ENCODE measurements around the gene SORL1. TPM values are rescaled to one million over a fixed set of nuclear protein-coding genes. Genes with fewer than 3 reads are reported as not detected.

SORL1 gene
- total RNA-seq, 1 donor from 2014 or later = 25.3 TPM

- DNase-seq = no peak
Observed at GRCh38 chr11:121512468-121513465, 60.7 kb downstream of the SORL1 start.

- DNase-seq = no peak
Observed at GRCh38 chr11:121513807-121514206, 61.7 kb downstream of the SORL1 start.

- no peak for DNase-seq
Observed at GRCh38 chr11:121514432-121515334, 62.6 kb downstream of the SORL1 start.

- no peak for DNase-seq
Observed at GRCh38 chr11:121515335-121515671, 63.2 kb downstream of the SORL1 start.

- no peak for DNase-seq
Observed at GRCh38 chr11:121517996-121518395, 65.9 kb downstream of the SORL1 start.

GRCh38 chr11:121520243-121521144 is 68.4 kb downstream of the SORL1 start:
- DNase-seq = peak; percentile 41

GRCh38 chr11:121521145-121522042 is 69.3 kb downstream of the SORL1 start:
- no peak for DNase-seq

- DNase-seq = no peak
Observed at GRCh38 chr11:121522043-121522941, 70.2 kb downstream of the SORL1 start.

GRCh38 chr11:121523581-121524232 is 71.6 kb downstream of the SORL1 start:
- DNase-seq = no peak

- DNase-seq = peak; percentile 27
Observed at GRCh38 chr11:121524233-121524631, 72.1 kb downstream of the SORL1 start.

- no peak for DNase-seq
Observed at GRCh38 chr11:121525376-121525775, 73.3 kb downstream of the SORL1 start.

GRCh38 chr11:121530257-121530656 is 78.1 kb downstream of the SORL1 start:
- no peak for DNase-seq

GRCh38 chr11:121533601-121534000 is 81.5 kb downstream of the SORL1 start:
- no peak for DNase-seq

- DNase-seq = peak; percentile 58
Observed at GRCh38 chr11:121534131-121535093, 82.3 kb downstream of the SORL1 start.

- no peak for DNase-seq
Observed at GRCh38 chr11:121535129-121535796, 83.1 kb downstream of the SORL1 start.

- no peak for DNase-seq
Observed at GRCh38 chr11:121536126-121536525, 84.0 kb downstream of the SORL1 start.

GRCh38 chr11:121538054-121538453 is 85.9 kb downstream of the SORL1 start:
- no peak for DNase-seq
